ENCODE results near the gene RYR3. TPM values are rescaled to one million over a fixed set of nuclear protein-coding genes. Genes with fewer than 3 reads are reported as not detected.

Gene RYR3
- total RNA-seq, 1 donor from 2014 or later, result not detected

GRCh38 chr15:33600212-33600611 is 289.4 kb downstream of the RYR3 start:
- DNase-seq, result no peak

GRCh38 chr15:33601461-33601860 is 290.7 kb downstream of the RYR3 start:
- DNase-seq, result no peak

- DNase-seq, result peak; percentile 4
These were observed 297.9 kb downstream of the RYR3 start for GRCh38 chr15:33608714-33609113.

DNA sequence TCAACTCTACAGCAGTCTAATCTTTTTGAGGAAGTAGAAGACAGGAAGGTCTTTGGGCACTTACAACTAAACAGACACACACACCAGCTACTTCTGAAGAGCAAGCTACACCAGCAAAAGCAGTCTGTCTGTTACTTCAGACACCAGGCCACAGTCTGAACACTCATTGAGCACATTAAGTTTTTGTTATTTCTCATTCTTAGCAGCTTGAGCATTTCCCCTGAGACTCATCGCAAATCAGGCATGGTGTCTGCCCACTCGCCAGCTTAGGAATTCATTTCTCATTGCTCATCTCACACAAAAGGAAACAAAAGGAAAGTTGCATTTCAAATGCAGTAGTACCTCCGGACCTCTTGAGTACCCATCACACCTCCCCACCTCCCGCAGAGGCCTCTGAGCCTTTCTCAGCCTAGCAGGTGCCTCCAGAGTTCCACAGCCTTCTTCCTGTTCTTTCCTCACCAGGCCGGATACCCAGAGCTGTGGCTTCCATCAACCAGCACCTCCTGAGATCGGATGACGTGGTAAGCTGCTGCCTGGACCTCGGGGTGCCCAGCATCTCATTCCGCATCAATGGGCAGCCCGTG is 302.0 kb downstream of the RYR3 start:
- no peak for DNase-seq

DNA sequence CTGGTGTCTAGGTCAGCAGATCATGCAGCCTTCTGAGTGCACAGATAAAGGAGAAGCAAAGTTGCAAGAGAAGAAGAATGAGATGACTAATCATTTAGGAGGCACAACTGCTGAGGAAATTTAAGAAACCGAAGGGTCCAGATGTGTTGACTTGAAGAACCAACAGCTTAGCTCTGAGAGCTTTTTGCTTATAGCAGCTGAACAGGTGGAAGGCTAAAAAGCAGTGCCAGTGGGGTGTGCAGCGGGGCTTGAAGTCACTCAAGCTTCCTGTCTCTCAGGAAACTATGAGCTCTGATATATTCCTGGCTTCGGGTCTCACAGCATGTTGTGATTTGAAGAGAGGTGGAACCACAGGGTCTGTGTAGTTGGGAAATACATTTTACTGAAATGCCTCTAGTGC is 305.7 kb downstream of the RYR3 start:
- no peak for DNase-seq

DNA sequence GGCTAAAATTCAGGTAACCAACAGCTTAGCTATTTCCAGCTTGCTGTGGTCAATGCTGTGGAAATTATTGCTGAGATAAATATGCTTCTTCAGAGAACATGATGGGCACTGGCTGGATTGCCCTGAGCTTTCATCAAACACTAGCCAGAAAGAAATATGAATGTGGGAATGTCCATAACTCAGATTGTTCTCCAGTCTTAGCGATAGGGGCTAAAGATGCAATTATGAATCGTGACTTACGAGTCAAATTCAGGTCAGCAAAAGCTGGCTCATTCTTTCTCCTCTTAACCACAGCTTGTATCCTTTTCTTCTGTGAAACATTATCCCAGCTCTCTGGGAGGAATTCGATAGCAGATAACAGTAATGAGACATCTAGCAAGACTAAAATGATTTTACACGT is 307.6 kb downstream of the RYR3 start:
- DNase-seq, result no peak

- DNase-seq, result no peak
These were observed 310.4 kb downstream of the RYR3 start for GRCh38 chr15:33621141-33621540.

GRCh38 chr15:33623010-33623409 is 312.2 kb downstream of the RYR3 start:
- no peak for DNase-seq

DNA sequence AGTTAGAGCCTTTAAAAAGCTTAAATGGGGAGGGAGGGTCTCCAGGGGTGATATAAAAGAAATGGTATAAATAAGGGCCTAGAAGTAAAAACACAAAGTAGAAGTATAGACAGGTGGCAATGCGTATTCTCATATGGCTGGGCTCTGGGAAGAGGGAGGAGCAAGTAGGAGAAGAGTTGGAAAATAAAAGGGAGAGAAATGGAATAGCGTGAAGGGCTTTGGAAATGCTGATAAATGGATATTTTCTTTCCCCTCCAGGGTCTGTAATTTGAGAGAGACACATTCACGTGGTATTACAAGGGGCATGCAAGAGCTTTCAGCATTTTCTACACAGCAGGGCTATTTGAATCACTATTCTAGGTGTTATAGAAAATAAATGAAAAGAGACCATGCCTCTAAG is 313.7 kb downstream of the RYR3 start:
- DNase-seq, result no peak

- no peak for DNase-seq
These were observed 318.9 kb downstream of the RYR3 start for GRCh38 chr15:33629647-33630046.

GRCh38 chr15:33636234-33636633 is 325.5 kb downstream of the RYR3 start:
- DNase-seq, result no peak

GRCh38 chr15:33636958-33637357 is 326.2 kb downstream of the RYR3 start:
- no peak for DNase-seq

GRCh38 chr15:33638453-33638852 is 327.7 kb downstream of the RYR3 start:
- no peak for DNase-seq

- DNase-seq, result no peak
These were observed 328.3 kb downstream of the RYR3 start for GRCh38 chr15:33639051-33639450.

DNA sequence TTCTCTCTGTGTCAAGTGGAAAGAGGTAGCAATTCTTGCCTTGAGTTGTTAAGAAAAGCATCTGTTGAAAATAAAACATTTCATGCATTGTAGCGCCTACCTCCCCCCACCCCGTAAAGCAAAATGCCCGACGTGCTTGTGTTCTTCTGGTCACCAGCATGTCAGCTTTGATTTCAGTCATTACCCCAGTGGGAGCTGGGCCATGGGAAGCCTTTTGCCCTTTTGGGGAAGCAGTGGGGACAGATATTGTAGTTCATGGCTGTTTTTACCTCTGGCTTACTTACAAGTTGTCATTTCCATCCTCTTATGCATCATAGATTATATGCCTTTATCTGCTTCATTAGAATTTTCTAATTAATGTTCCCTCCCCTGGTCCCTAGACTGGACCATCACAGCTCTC is 328.7 kb downstream of the RYR3 start:
- no peak for DNase-seq

DNA sequence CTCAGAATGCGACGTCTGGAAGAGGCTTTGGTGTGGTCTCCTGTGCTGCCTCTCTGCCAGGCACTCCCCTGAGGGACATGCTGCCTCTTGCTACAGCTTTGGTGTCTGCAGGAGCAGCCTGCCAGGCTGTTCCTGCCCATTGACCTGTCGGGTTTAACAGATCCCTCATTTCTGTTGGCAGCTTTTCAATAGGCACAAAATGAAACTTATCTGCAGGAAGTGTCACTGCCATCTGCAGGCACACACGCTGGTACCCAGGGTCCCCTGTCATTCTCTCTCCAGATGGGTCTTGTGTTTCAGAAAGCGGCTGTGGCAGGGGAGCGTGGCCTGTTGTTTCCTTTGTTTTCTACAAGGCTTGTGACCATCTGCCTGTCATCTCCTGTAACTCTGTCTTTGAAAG is 329.2 kb downstream of the RYR3 start:
- DNase-seq, result no peak

DNA sequence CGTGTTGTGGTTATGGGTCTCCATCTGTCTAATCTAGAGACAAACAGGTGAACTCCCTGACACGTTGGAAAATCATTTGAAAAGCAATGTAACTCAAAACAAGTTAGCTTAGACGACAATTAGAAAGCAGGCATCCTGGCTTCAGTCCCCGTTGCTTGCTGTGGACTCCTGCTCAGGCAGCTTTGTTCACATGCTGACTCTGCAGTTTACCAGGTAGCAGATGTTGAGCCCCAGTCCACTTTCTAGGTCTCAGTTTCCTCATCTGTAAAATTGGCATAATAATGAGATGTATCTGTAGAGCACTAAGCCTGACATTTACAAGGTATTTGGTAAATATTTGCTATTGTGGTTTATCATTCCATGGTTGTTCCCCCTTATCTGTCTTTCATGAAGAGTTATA is 330.3 kb downstream of the RYR3 start:
- DNase-seq, result no peak

GRCh38 chr15:33644304-33644703 is 333.5 kb downstream of the RYR3 start:
- no peak for DNase-seq

- no peak for DNase-seq
These were observed 336.0 kb downstream of the RYR3 start for GRCh38 chr15:33646744-33647143.

- no peak for DNase-seq
These were observed 338.6 kb downstream of the RYR3 start for GRCh38 chr15:33649217-33649933.

DNA sequence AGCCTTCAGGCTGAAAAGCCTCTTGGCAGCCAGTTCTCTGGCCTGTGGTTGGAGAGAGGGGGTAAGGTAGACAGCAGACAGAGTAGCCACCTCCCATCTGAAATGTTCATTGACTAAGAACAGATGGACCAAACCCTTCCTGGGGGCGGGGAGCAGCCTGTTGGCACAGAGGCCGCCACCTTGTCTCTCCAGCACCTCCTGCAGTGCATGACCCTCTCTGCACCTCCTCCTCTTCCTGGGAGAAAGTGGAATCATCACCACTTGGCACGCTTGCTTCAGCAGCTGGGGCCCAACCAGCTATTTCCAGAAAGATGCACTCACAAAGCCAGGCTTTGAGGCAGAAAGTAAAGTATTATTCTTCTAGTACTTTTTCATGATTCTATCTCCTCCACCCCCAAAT is 344.1 kb downstream of the RYR3 start:
- no peak for DNase-seq

GRCh38 chr15:33655488-33655887 is 344.7 kb downstream of the RYR3 start:
- DNase-seq, result no peak

GRCh38 chr15:33656168-33656567 is 345.4 kb downstream of the RYR3 start:
- no peak for DNase-seq

DNA sequence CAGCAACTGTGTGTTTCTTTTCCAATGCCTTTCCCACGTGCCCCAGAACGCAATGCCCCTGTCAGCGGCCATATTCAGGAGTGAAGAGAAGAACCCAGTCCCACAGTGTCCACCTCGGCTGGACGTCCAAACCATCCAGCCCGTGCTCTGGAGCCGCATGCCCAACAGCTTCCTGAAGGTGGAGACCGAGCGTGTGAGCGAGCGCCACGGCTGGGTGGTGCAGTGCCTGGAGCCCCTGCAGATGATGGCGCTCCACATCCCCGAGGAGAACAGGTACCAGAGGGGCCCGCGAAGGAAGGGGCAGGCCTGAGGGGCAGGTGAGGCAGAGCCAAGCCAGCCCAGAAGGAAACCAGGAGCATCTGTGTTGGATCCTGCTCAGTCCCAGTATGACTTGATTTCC is 349.4 kb downstream of the RYR3 start:
- no peak for DNase-seq

GRCh38 chr15:33662014-33662413 is 351.2 kb downstream of the RYR3 start:
- DNase-seq, result no peak
